ENCODE data around the gene EHMT1. TPM values are rescaled to one million over a fixed set of nuclear protein-coding genes. Genes with fewer than 3 reads are reported as not detected.
A peak's percentile ranks its signal among the peaks of the same experiment; 100 is the strongest.
"Not testable (repeated sequence)": the region's sequence is repeated elsewhere in the genome, so short reads cannot be mapped to it uniquely, and the experiment has no call there.

The EHMT1 gene
- total RNA-seq, 1 donor: 46.3 TPM

- Histone ChIP-seq H4K20me1 (ENCODE audit: insufficient read depth, low read length) (no peaks in the 10 kb centered on the region), H3K4me3 (ENCODE audit: insufficient read depth, low read length) (no peak overlapping the region), H3K36me3 (ENCODE audit: insufficient read depth, low read length) (no peaks in the 10 kb centered on the region), H3K79me2 (ENCODE audit: insufficient read depth, low read length) (no peaks in the 10 kb centered on the region), H3K4me1 (ENCODE audit: insufficient read depth, low read length) (no peaks in the 10 kb centered on the region), H3K4me2 (ENCODE audit: insufficient read depth, low read length) (no peak overlapping the region), H2AFZ (ENCODE audit: low read length) (no peak overlapping the region), H3K9me3 (ENCODE audit: low read depth, low read length) (no peaks in the 10 kb centered on the region), H3K27me3 (ENCODE audit: insufficient read depth, low read length) (peaks cover 7% of the 10 kb centered on the region), H3K27ac (ENCODE audit: low read depth, low read length) (no peak overlapping the region)
- TF ChIP-seq CTCF (IDR thresholded peaks at IDR 0.05; ENCODE audit: extremely low read depth, low read depth, low read length): no peak
- peak; percentile 82 for DNase-seq (ENCODE audit: insufficient read length, low spot score, missing footprints)
Observed at GRCh38 chr9:137880160-137880975, 261.6 kb downstream of the EHMT1 start.

- H3K4me1 ChIP-seq (ENCODE audit: insufficient read depth, low read length): no peaks in the 10 kb centered on the region
- no peaks in the 10 kb centered on the region for H3K36me3 ChIP-seq (ENCODE audit: insufficient read depth, low read length)
- H3K4me3 ChIP-seq (ENCODE audit: insufficient read depth, low read length): no peak overlapping the region
- no peaks in the 10 kb centered on the region for H3K9me3 ChIP-seq (ENCODE audit: low read depth, low read length)
- H3K27ac ChIP-seq (ENCODE audit: low read depth, low read length): no peak overlapping the region
- H3K27me3 ChIP-seq (ENCODE audit: insufficient read depth, low read length): peaks cover 7% of the 10 kb centered on the region
- TF ChIP-seq CTCF (IDR thresholded peaks at IDR 0.05; ENCODE audit: extremely low read depth, low read depth, low read length): no peak
- no peak overlapping the region for H3K4me2 ChIP-seq (ENCODE audit: insufficient read depth, low read length)
- no peaks in the 10 kb centered on the region for H3K79me2 ChIP-seq (ENCODE audit: insufficient read depth, low read length)
- no peaks in the 10 kb centered on the region for H4K20me1 ChIP-seq (ENCODE audit: insufficient read depth, low read length)
- peak; percentile 65 for DNase-seq (ENCODE audit: insufficient read length, low spot score, missing footprints)
- no peak overlapping the region for H2AFZ ChIP-seq (ENCODE audit: low read length)
Observed at GRCh38 chr9:137880976-137881530, 262.2 kb downstream of the EHMT1 start.

- peaks cover 7% of the 10 kb centered on the region for H3K27me3 ChIP-seq (ENCODE audit: insufficient read depth, low read length)
- H3K36me3 ChIP-seq (ENCODE audit: insufficient read depth, low read length): no peaks in the 10 kb centered on the region
- H3K4me1 ChIP-seq (ENCODE audit: insufficient read depth, low read length): no peaks in the 10 kb centered on the region
- TF ChIP-seq CTCF (IDR thresholded peaks at IDR 0.05; ENCODE audit: extremely low read depth, low read depth, low read length): no peak
- no peak overlapping the region for H3K27ac ChIP-seq (ENCODE audit: low read depth, low read length)
- H3K4me3 ChIP-seq (ENCODE audit: insufficient read depth, low read length): no peak overlapping the region
- no peak overlapping the region for H3K4me2 ChIP-seq (ENCODE audit: insufficient read depth, low read length)
- no peaks in the 10 kb centered on the region for H4K20me1 ChIP-seq (ENCODE audit: insufficient read depth, low read length)
- H3K9me3 ChIP-seq (ENCODE audit: low read depth, low read length): no peaks in the 10 kb centered on the region
- H3K79me2 ChIP-seq (ENCODE audit: insufficient read depth, low read length): no peaks in the 10 kb centered on the region
- peak; percentile 84 for DNase-seq (ENCODE audit: insufficient read length, low spot score, missing footprints)
- no peak overlapping the region for H2AFZ ChIP-seq (ENCODE audit: low read length)
Observed at GRCh38 chr9:137881591-137882505, 263.0 kb downstream of the EHMT1 start.

GRCh38 chr9:137882506-137882821 lies 263.7 kb downstream of the EHMT1 start:
- Histone ChIP-seq H3K79me2 (ENCODE audit: insufficient read depth, low read length) (no peaks in the 10 kb centered on the region), H3K36me3 (ENCODE audit: insufficient read depth, low read length) (no peaks in the 10 kb centered on the region), H3K27ac (ENCODE audit: low read depth, low read length) (no peak overlapping the region), H4K20me1 (ENCODE audit: insufficient read depth, low read length) (no peaks in the 10 kb centered on the region), H3K4me2 (ENCODE audit: insufficient read depth, low read length) (no peak overlapping the region), H3K9me3 (ENCODE audit: low read depth, low read length) (no peaks in the 10 kb centered on the region), H2AFZ (ENCODE audit: low read length) (no peak overlapping the region), H3K4me3 (ENCODE audit: insufficient read depth, low read length) (no peak overlapping the region), H3K4me1 (ENCODE audit: insufficient read depth, low read length) (no peaks in the 10 kb centered on the region), H3K27me3 (ENCODE audit: insufficient read depth, low read length) (peaks cover 4% of the 10 kb centered on the region)
- DNase-seq (ENCODE audit: insufficient read length, low spot score, missing footprints): no peak
- no peak for TF ChIP-seq CTCF (IDR thresholded peaks at IDR 0.05; ENCODE audit: extremely low read depth, low read depth, low read length)

- H2AFZ ChIP-seq (ENCODE audit: low read length); H4K20me1 ChIP-seq (ENCODE audit: insufficient read depth, low read length): not testable (repeated sequence)
Observed at GRCh38 chr9:137883977-137884376, 265.2 kb downstream of the EHMT1 start.

More at GRCh38 chr9:137883977-137884376, 265.2 kb downstream of the EHMT1 start:
- not testable (repeated sequence) for H3K4me3 ChIP-seq (ENCODE audit: insufficient read depth, low read length); H3K36me3 ChIP-seq (ENCODE audit: insufficient read depth, low read length); H3K9me3 ChIP-seq (ENCODE audit: low read depth, low read length); DNase-seq (ENCODE audit: insufficient read length, low spot score, missing footprints); H3K4me2 ChIP-seq (ENCODE audit: insufficient read depth, low read length); H3K27ac ChIP-seq (ENCODE audit: low read depth, low read length); H3K79me2 ChIP-seq (ENCODE audit: insufficient read depth, low read length); H3K27me3 ChIP-seq (ENCODE audit: insufficient read depth, low read length); H3K4me1 ChIP-seq (ENCODE audit: insufficient read depth, low read length)
